ENCODE measurements around the gene ADD3. TPM values are rescaled to one million over a fixed set of nuclear protein-coding genes. Genes with fewer than 3 reads are reported as not detected.

The ADD3 gene
- total and polyA plus RNA-seq, 2 experiments from 2014 or later, result 96.9 to 114 TPM

- Histone ChIP-seq H3K4me3 (no peak overlapping the region), H3K27ac (peak overlapping the region; percentile 95), H3K27me3 (no peaks in the 10 kb centered on the region), H3K4me1 (ENCODE audit: low read depth) (peaks cover 74% of the 10 kb centered on the region), H3K36me3 (no peaks in the 10 kb centered on the region), H3K9me3 (ENCODE audit: low read depth) (no peaks in the 10 kb centered on the region)
- TF ChIP-seq CTCF (IDR thresholded peaks at IDR 0.05; ENCODE audit: low read depth, low read length), result no peak
- DNase-seq (ENCODE audit: low read depth in 1 of 2, low spot score in 1 of 2), result peak in 1 of 2 donors; percentile 88
These were observed 67.2 kb downstream of the ADD3 start for GRCh38 chr10:110074758-110075671.

- no peaks in the 10 kb centered on the region for H3K36me3 ChIP-seq
- no peak for DNase-seq (ENCODE audit: low read depth in 1 of 2, low spot score in 1 of 2)
- H3K27me3 ChIP-seq, result no peaks in the 10 kb centered on the region
- H3K4me1 ChIP-seq (ENCODE audit: low read depth), result peaks cover 67% of the 10 kb centered on the region
- no peak for TF ChIP-seq CTCF (IDR thresholded peaks at IDR 0.05; ENCODE audit: low read depth, low read length)
- no peaks in the 10 kb centered on the region for H3K9me3 ChIP-seq (ENCODE audit: low read depth)
- H3K4me3 ChIP-seq, result no peak overlapping the region
- H3K27ac ChIP-seq, result peak overlapping the region; percentile 95
These were observed 67.9 kb downstream of the ADD3 start for GRCh38 chr10:110075686-110076085.

- Histone ChIP-seq H3K36me3 (no peaks in the 10 kb centered on the region), H3K4me3 (peak overlapping the region; percentile 1), H3K9me3 (ENCODE audit: low read depth) (no peaks in the 10 kb centered on the region), H3K4me1 (ENCODE audit: low read depth) (peaks cover 56% of the 10 kb centered on the region), H3K27ac (peak overlapping the region; percentile 95), H3K27me3 (no peaks in the 10 kb centered on the region)
- no peak for TF ChIP-seq CTCF (IDR thresholded peaks at IDR 0.05; ENCODE audit: low read depth, low read length)
- peak in 1 of 2 donors; percentile 99 for DNase-seq (ENCODE audit: low read depth in 1 of 2, low spot score in 1 of 2)
These were observed 69.0 kb downstream of the ADD3 start for GRCh38 chr10:110076559-110077318.

- peak in 1 of 2 donors; percentile 79 for DNase-seq (ENCODE audit: low read depth in 1 of 2, low spot score in 1 of 2)
- TF ChIP-seq CTCF (IDR thresholded peaks at IDR 0.05; ENCODE audit: low read depth, low read length), result no peak
- no peaks in the 10 kb centered on the region for H3K27me3 ChIP-seq
- no peaks in the 10 kb centered on the region for H3K9me3 ChIP-seq (ENCODE audit: low read depth)
- no peak overlapping the region for H3K4me3 ChIP-seq
- H3K36me3 ChIP-seq, result no peaks in the 10 kb centered on the region
- peak overlapping the region; percentile 95 for H3K27ac ChIP-seq
- peaks cover 55% of the 10 kb centered on the region for H3K4me1 ChIP-seq (ENCODE audit: low read depth)
These were observed 69.8 kb downstream of the ADD3 start for GRCh38 chr10:110077436-110078130.

GRCh38 chr10:110078317-110078716, 70.5 kb downstream of the ADD3 start:
- Histone ChIP-seq H3K36me3 (no peaks in the 10 kb centered on the region), H3K27me3 (no peaks in the 10 kb centered on the region), H3K4me3 (no peak overlapping the region), H3K9me3 (ENCODE audit: low read depth) (no peaks in the 10 kb centered on the region), H3K4me1 (ENCODE audit: low read depth) (peaks cover 55% of the 10 kb centered on the region), H3K27ac (peak overlapping the region; percentile 95)
- no peak for DNase-seq (ENCODE audit: low read depth in 1 of 2, low spot score in 1 of 2)
- TF ChIP-seq CTCF (IDR thresholded peaks at IDR 0.05; ENCODE audit: low read depth, low read length), result no peak

All from cardiac muscle cell (in vitro differentiated cells and primary cell).